ENCODE data around the gene STXBP6.
"Not testable (repeated sequence)": the region's sequence is repeated elsewhere in the genome, so short reads cannot be mapped to it uniquely, and the experiment has no call there.

Gene STXBP6

DNA sequence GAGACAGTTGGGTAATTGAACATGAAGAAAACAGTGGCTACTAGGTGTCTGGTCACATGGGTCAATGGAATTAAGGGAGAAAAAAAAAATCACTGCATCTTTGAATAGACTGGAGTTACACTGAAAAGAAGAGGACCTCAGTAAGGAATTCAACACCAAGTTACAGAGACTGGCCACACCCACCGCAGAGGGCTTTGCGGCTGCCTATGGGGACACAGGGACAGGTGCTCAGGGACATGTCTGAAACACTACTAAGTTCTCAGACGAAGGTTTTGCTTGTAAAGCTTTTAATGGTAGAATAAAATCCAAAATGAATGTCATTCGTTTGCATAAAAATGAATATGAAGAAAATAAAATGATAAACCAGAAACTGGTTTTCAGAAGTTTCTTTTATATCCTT lies 93.8 kb downstream of the STXBP6 start:
- DNase-seq (ENCODE audit: low read depth in 3 of 3): no peak

GRCh38 chr14:24954700-24955037 lies 95.3 kb downstream of the STXBP6 start:
- no peak for DNase-seq (ENCODE audit: low read depth in 3 of 3)

GRCh38 chr14:24954037-24954699 lies 95.8 kb downstream of the STXBP6 start:
- DNase-seq (ENCODE audit: low read depth in 3 of 3): no peak

- DNase-seq (ENCODE audit: low read depth in 3 of 3): no peak
These were observed 96.9 kb downstream of the STXBP6 start for GRCh38 chr14:24952851-24953666.

- no peak for DNase-seq (ENCODE audit: low read depth in 3 of 3)
These were observed 101.6 kb downstream of the STXBP6 start for GRCh38 chr14:24948261-24948847.

- DNase-seq (ENCODE audit: low read depth in 3 of 3): no peak
These were observed 102.8 kb downstream of the STXBP6 start for GRCh38 chr14:24947131-24947530.

DNA sequence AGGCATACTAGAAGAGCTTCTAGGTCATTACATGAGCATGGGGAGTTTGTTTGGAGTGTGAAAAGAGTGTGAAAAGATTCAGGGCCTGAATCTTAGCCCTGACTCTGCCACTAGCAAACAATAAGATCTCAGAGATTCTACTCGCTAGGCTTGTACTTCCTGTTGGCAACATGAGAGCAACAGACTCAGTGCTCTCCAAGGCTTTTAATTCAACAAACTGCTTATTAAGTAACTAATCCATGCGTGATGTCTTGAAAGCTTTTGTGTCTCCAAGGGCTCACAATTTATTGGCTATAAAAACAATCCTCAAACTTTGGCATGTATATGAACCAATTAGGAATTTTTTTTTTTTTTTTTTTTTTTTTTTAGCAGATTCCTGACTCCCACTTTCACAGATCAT lies 105.1 kb downstream of the STXBP6 start:
- no peak for DNase-seq (ENCODE audit: low read depth in 3 of 3)

- no peak for DNase-seq (ENCODE audit: low read depth in 3 of 3)
These were observed 106.9 kb downstream of the STXBP6 start for GRCh38 chr14:24943024-24943423.

DNA sequence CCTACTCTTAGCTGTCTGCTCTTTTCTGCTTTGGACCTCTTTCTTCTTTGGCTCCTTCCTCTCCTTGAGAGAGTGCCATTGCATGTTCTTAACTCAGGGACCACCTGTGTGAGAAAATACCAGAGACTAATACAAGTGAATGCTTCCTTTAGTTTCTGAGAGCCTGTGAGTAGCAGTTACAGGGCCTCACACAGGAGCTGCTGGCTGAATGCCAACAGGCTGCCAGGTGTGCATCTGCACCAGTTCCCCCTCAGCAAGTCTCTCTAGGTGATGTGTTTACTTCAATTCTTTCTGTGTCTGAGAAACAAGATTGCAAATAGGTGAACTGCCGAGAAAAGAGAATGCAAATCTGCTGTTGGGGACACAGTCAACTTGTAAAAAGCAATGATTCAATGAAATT lies 108.2 kb downstream of the STXBP6 start:
- DNase-seq (ENCODE audit: low read depth in 3 of 3): no peak

DNA sequence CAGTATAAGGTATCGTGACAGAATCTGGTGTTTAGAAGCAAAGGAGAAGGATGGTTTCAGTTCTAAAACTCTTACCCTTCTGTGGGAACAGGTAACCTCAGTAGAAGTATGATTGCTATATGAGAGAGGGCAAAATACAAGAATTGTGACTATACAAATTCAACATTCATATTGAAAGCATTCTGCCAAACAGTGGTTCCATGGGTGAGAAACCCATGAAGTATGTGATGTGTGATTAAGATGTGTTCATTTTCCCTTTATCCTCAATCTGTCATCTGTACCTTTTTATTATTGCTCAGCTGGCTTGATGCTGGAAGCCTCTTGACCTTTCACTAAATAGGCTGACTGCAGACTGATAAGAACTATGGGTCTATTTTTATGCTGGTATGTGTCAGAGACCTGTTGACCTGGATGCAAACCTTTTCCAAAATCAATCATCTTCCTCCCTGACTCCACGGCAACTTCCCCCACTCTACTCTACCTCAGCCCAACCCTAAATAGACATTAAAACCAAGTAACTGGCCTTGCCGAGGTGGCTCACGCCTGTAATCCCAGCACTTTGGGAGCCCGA lies 109.6 kb downstream of the STXBP6 start:
- DNase-seq (ENCODE audit: low read depth in 3 of 3): no peak

- no peak for DNase-seq (ENCODE audit: low read depth in 3 of 3)
These were observed 111.4 kb downstream of the STXBP6 start for GRCh38 chr14:24938593-24938992.

GRCh38 chr14:24937300-24937699 lies 112.6 kb downstream of the STXBP6 start:
- no peak for DNase-seq (ENCODE audit: low read depth in 3 of 3)

GRCh38 chr14:24936773-24937172 lies 113.2 kb downstream of the STXBP6 start:
- DNase-seq (ENCODE audit: low read depth in 3 of 3): not testable (repeated sequence)

DNA sequence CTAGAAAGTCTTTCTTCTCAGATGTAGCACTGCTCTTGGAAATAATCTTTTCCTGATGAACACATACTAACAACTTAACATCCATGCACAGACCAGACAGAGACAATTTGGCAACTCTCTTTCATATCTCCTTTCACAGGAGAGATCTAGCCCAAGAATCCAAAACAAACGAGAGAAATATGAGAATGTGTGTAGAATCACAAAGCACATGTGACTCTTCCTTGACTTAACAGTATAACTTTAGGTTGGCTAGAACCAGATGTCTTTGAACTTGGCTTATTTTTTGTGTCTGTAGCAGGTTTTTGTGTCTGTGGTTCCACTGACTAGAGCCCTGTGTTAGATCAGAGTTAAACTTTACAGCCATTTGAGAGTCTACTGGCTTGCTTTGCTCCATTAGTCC lies 114.2 kb downstream of the STXBP6 start:
- DNase-seq (ENCODE audit: low read depth in 3 of 3): no peak

GRCh38 chr14:24928386-24928900 lies 121.5 kb downstream of the STXBP6 start:
- DNase-seq (ENCODE audit: low read depth in 3 of 3): no peak

GRCh38 chr14:24927809-24928208 lies 122.1 kb downstream of the STXBP6 start:
- DNase-seq (ENCODE audit: low read depth in 3 of 3): no peak

- no peak for DNase-seq (ENCODE audit: low read depth in 3 of 3)
These were observed 124.1 kb downstream of the STXBP6 start for GRCh38 chr14:24925771-24926374.

DNA sequence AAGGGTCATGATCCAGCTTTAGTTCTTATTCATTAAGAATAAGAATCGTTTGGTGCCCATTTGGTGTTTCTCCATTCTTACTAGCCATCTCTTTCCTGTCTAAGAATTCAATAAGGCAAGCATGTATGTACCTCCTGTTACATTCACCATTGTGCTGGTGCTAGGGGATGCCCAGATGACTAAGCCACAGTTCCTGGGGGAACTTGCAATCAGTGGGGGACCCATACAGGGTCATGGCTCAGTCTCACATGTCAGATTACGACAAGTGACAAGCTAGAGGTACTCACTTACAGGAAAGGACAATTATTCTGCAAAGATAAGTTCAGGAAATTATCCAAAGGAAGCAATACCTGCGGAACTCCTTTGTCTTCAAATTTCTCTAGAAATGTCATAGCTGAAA lies 125.4 kb downstream of the STXBP6 start:
- DNase-seq (ENCODE audit: low read depth in 3 of 3): no peak

- no peak for DNase-seq (ENCODE audit: low read depth in 3 of 3)
These were observed 128.0 kb downstream of the STXBP6 start for GRCh38 chr14:24921903-24922302.

DNA sequence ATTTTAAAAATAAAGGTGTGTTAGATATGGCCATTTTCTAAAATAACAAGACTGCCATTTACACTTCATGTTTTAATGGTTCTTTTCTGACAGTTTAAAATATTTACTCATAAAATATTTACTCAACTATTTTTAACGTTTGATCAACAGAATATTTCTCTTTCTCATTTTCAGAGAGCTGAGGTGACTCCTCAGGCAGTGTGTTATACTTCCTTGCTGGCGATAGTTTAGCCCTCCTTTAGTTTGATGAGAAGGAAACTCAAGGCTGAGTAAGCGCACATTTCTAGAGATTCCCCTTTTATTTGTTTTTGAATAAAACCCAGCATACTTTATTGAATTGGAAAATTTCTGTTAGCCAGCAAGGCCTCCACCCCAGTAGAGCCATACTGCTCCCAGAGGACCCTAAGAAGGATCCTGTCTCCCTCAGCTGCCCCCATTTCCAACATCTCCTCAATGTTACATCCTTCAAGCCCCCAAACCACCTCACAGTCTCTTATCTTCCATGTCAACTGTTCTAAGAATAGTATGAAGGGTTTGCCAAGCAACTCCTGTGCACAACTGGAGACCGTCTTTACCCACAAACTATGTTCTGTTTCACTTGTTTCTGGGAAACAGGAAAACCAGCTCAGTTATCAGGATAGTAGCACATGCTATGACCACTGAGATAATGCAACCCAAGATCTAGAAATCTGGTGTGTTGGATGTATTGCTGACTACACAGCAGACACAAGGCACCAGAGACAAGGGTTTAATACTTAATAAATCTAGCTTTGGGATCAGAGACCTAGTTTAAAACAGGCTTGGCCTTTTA lies 129.5 kb downstream of the STXBP6 start:
- no peak for DNase-seq (ENCODE audit: low read depth in 3 of 3)

- DNase-seq (ENCODE audit: low read depth in 3 of 3): no peak
These were observed 131.1 kb downstream of the STXBP6 start for GRCh38 chr14:24918822-24919221.

Data from stimulated activated CD4-positive, alpha-beta T cell treated with anti-CD3 and anti-CD28 coated beads, TNF-alpha, amount 100 ng/mL, for 24 hours (primary cell).